GM18499 (cell line): ENCODE measurements around the gene ATP13A2.
"Not testable (repeated sequence)": the region's sequence is repeated elsewhere in the genome, so short reads cannot be mapped to it uniquely, and the experiment has no call there.

ENCODE experiments used
- ATAC-seq: cut with Tn5 transposase; IDR thresholded peaks from one replicate; pipeline ENCODE4 v1.9.1; 2021; ENCODE audit warnings: moderate number of reproducible peaks; ENCODE audit not compliant: insufficient read depth, unreplicated experiment

The ATP13A2 gene

GRCh38 chr1:16967962-16968361, 43.8 kb downstream of the ATP13A2 start:
- ATAC-seq, result no peak

- ATAC-seq, result no peak
Observed at GRCh38 chr1:16967095-16967575, 44.6 kb downstream of the ATP13A2 start.

GRCh38 chr1:16966282-16966681, 45.4 kb downstream of the ATP13A2 start:
- no peak for ATAC-seq

GRCh38 chr1:16965486-16966067, 46.2 kb downstream of the ATP13A2 start:
- ATAC-seq, result no peak

GRCh38 chr1:16964169-16964568, 47.6 kb downstream of the ATP13A2 start:
- not testable (repeated sequence) for ATAC-seq

GRCh38 chr1:16961297-16962133, 50.2 kb downstream of the ATP13A2 start:
- no peak for ATAC-seq

- ATAC-seq, result no peak
Observed at GRCh38 chr1:16960560-16961296, 51.0 kb downstream of the ATP13A2 start.

GRCh38 chr1:16958475-16958874, 53.3 kb downstream of the ATP13A2 start:
- ATAC-seq, result no peak

- ATAC-seq, result no peak
Observed at GRCh38 chr1:16957731-16958130, 54.0 kb downstream of the ATP13A2 start.

- no peak for ATAC-seq
Observed at GRCh38 chr1:16956775-16957174, 55.0 kb downstream of the ATP13A2 start.

- ATAC-seq, result no peak
Observed at GRCh38 chr1:16955186-16955585, 56.5 kb downstream of the ATP13A2 start.

GRCh38 chr1:16954579-16954978, 57.1 kb downstream of the ATP13A2 start:
- ATAC-seq, result no peak

GRCh38 chr1:16952376-16952775, 59.4 kb downstream of the ATP13A2 start:
- not testable (repeated sequence) for ATAC-seq

- not testable (repeated sequence) for ATAC-seq
Observed at GRCh38 chr1:16949026-16949425, 62.7 kb downstream of the ATP13A2 start.

GRCh38 chr1:16948282-16948891, 63.3 kb downstream of the ATP13A2 start:
- not testable (repeated sequence) for ATAC-seq

- no peak for ATAC-seq
Observed at GRCh38 chr1:16946646-16947045, 65.1 kb downstream of the ATP13A2 start.

GRCh38 chr1:16946185-16946584, 65.5 kb downstream of the ATP13A2 start:
- ATAC-seq, result not testable (repeated sequence)

GRCh38 chr1:16945512-16945911, 66.2 kb downstream of the ATP13A2 start:
- ATAC-seq, result not testable (repeated sequence)

- ATAC-seq, result no peak
Observed at GRCh38 chr1:16944038-16944437, 67.7 kb downstream of the ATP13A2 start.

GRCh38 chr1:16939386-16940180, 72.1 kb downstream of the ATP13A2 start:
- ATAC-seq, result not testable (repeated sequence)
